Neural progenitor cell (in vitro differentiated cells): ENCODE results near the gene NPC1L1.

Source experiments
- EZH2 ChIP-seq: fragments of 200-600 bp; sonication (generic); IDR thresholded peaks from 2 replicates; pipeline ENCODE4 v1.6.1; 2017; ENCODE audit warnings: antibody characterized with exemption, mild to moderate bottlenecking, moderate library complexity
- EZH2phosphoT487 ChIP-seq: fragments of 200-600 bp; sonication (generic); IDR thresholded peaks from 2 replicates; pipeline ENCODE4 v1.6.1; 2017; ENCODE audit warnings: antibody characterized with exemption
- TF ChIP-seq, protein P1 (sequence below): fragments of 200-600 bp; sonication (generic); IDR thresholded peaks from 2 replicates; pipeline ENCODE4 v1.5.1; 2017; ENCODE audit warnings: antibody characterized with exemption, mild to moderate bottlenecking

DNA sequence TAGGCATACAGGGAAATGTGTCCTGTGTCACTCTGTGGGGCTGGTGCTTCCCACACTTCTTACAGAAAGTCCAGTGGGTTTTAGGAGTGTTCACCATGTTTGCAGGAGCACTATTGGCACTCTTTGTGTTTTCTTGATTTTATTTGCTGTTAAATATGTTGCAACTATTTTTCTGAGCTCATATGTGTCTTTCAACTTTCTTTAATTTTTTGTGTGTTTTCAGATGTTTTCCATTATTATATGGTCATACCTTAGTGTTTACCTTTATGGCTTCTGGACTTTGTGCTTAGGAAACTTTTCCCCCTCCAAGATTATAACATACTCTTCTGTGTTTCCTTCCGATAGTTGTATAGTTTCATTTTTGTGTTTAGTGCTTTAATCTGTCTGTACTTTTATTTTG, 29.9 kb downstream of the NPC1L1 start:
- TF ChIP-seq, protein P1, sequence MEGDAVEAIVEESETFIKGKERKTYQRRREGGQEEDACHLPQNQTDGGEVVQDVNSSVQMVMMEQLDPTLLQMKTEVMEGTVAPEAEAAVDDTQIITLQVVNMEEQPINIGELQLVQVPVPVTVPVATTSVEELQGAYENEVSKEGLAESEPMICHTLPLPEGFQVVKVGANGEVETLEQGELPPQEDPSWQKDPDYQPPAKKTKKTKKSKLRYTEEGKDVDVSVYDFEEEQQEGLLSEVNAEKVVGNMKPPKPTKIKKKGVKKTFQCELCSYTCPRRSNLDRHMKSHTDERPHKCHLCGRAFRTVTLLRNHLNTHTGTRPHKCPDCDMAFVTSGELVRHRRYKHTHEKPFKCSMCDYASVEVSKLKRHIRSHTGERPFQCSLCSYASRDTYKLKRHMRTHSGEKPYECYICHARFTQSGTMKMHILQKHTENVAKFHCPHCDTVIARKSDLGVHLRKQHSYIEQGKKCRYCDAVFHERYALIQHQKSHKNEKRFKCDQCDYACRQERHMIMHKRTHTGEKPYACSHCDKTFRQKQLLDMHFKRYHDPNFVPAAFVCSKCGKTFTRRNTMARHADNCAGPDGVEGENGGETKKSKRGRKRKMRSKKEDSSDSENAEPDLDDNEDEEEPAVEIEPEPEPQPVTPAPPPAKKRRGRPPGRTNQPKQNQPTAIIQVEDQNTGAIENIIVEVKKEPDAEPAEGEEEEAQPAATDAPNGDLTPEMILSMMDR = no peak
- no peak for TF ChIP-seq EZH2phosphoT487
- no peak for TF ChIP-seq EZH2
